Measurements from ENCODE around the gene MCTP1.

MCTP1 gene

DNA sequence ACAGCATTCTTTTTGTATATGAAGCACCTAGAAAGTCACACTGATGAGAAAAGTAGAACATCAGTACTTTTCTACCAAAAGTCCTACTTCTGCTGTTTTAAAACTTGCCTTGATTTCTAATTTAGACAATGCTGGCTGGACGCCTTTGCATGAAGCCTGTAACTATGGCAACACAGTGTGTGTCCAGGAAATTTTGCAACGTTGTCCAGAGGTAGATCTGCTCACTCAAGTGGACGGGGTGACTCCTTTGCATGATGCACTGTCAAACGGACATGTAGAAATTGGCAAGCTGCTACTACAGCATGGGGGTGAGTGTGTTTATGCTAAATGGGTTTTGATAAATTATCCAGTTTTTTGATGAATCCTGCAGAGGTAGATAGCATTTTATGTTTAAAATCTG is 592.9 kb downstream of the MCTP1 start:
- H3K36me3 ChIP-seq: peaks cover 9% of the 10 kb centered on the region; the same call in 1 of the 2 replicates
- TF ChIP-seq, protein P1, sequence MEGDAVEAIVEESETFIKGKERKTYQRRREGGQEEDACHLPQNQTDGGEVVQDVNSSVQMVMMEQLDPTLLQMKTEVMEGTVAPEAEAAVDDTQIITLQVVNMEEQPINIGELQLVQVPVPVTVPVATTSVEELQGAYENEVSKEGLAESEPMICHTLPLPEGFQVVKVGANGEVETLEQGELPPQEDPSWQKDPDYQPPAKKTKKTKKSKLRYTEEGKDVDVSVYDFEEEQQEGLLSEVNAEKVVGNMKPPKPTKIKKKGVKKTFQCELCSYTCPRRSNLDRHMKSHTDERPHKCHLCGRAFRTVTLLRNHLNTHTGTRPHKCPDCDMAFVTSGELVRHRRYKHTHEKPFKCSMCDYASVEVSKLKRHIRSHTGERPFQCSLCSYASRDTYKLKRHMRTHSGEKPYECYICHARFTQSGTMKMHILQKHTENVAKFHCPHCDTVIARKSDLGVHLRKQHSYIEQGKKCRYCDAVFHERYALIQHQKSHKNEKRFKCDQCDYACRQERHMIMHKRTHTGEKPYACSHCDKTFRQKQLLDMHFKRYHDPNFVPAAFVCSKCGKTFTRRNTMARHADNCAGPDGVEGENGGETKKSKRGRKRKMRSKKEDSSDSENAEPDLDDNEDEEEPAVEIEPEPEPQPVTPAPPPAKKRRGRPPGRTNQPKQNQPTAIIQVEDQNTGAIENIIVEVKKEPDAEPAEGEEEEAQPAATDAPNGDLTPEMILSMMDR (IDR thresholded peaks at IDR 0.05; ENCODE audit: low read depth, low read length): no peak
- peaks cover 9% of the 10 kb centered on the region for H3K4me1 ChIP-seq
- DNase-seq: peak; percentile 19
- H3K27me3 ChIP-seq: no peaks in the 10 kb centered on the region
- H3K4me3 ChIP-seq (ENCODE audit: low read depth, low read length): no peak overlapping the region
- no peaks in the 10 kb centered on the region for H3K9me3 ChIP-seq

DNA sequence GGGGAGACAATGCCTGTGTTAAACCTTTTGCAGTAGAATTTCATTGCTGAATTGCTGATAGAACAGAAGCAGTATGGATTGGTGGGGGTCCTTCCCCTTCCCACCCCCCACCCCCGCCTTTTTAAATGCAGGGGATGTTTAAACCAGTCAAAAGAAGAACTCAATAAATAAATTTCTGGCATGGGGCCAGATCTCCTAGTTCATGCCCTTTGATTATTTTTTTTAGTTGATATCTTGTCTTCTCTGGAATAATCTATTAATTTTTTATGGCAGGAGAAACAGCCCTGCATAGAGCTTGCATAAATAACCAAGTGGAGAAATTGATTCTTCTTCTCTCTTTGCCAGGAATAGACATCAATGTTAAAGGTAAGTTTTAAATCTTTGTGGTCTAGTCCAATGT is 593.6 kb downstream of the MCTP1 start:
- TF ChIP-seq, protein P1 (IDR thresholded peaks at IDR 0.05; ENCODE audit: low read depth, low read length): no peak
- Histone ChIP-seq H3K27me3 (no peaks in the 10 kb centered on the region), H3K9me3 (no peaks in the 10 kb centered on the region), H3K4me1 (peaks cover 9% of the 10 kb centered on the region), H3K4me3 (ENCODE audit: low read depth, low read length) (no peak overlapping the region), H3K36me3 (peaks cover 15% of the 10 kb centered on the region; the same call in 1 of the 2 replicates)
- no peak for DNase-seq

GRCh38 chr5:94690778-94691177 is 594.1 kb downstream of the MCTP1 start:
- Histone ChIP-seq H3K27me3 (no peaks in the 10 kb centered on the region), H3K4me3 (ENCODE audit: low read depth, low read length) (no peak overlapping the region), H3K4me1 (peaks cover 9% of the 10 kb centered on the region), H3K36me3 (peaks cover 15% of the 10 kb centered on the region; the same call in 1 of the 2 replicates), H3K9me3 (no peaks in the 10 kb centered on the region)
- DNase-seq: no peak
- TF ChIP-seq, protein P1 (IDR thresholded peaks at IDR 0.05; ENCODE audit: low read depth, low read length): no peak

DNA sequence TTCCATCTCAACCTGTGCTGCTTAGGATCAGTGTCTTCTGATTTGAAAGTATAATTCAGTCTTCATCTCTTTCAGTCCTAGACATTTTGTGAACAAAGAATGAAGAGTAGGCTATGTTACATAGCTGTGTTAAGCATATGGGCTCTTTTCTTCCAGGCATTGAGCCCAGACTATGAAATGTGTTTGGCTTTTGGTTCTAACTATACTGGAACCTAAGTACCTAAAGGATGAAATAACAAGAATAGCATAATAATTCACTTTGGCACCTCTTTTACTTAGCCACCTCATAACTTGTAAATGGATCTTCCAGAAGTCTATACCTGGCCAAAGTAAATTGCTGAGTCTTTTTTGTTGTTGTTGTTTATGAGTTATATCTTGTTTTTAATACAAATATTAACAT is 595.0 kb downstream of the MCTP1 start:
- no peaks in the 10 kb centered on the region for H3K27me3 ChIP-seq
- peaks cover 15% of the 10 kb centered on the region; the same call in 1 of the 2 replicates for H3K36me3 ChIP-seq
- H3K4me1 ChIP-seq: peaks cover 9% of the 10 kb centered on the region
- TF ChIP-seq, protein P1 (IDR thresholded peaks at IDR 0.05; ENCODE audit: low read depth, low read length): no peak
- DNase-seq: no peak
- no peaks in the 10 kb centered on the region for H3K9me3 ChIP-seq
- H3K4me3 ChIP-seq (ENCODE audit: low read depth, low read length): no peak overlapping the region

DNA sequence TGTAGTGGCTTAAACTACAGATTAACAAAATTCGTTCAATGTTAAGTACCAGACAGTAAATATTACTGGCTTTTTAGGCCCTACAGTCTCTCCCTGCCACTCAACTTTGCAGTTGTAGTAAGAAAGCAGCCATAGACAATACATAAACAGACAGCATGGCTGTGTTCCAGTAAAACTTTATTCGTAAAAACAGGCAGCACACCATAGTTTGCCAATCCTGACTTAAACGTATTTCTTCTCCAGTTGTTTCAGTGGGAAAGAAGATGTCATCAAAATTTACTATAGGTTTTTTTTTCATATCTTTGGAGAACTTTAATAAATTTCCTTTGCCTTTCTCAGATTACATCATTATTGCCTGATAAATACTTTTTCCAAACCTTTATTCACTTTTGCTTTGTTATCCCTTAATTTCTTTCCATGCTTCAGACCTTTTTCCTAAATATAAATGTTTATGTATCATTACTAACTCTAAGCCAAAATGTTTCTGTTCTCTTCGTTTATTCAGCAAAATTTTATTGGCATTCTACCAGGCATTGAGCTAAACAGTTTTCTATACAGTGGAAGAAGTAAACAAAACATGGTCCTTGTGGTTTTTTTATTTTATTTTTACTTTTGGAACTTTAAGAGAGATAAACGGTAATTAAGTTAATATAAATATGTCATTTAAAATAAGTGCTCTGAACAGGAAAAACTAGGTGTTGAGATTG is 601.9 kb downstream of the MCTP1 start:
- Histone ChIP-seq H3K9me3 (no peaks in the 10 kb centered on the region), H3K4me1 (no peaks in the 10 kb centered on the region), H3K36me3 (peaks cover 15% of the 10 kb centered on the region; the same call in 1 of the 2 replicates), H3K4me3 (ENCODE audit: low read depth, low read length) (no peak overlapping the region), H3K27me3 (no peaks in the 10 kb centered on the region)
- no peak for DNase-seq
- TF ChIP-seq, protein P1 (IDR thresholded peaks at IDR 0.05; ENCODE audit: low read depth, low read length): no peak

GRCh38 chr5:94675965-94676618 is 608.8 kb downstream of the MCTP1 start:
- Histone ChIP-seq H3K36me3 (peaks cover 3% of the 10 kb centered on the region; the same call in 1 of the 2 replicates), H3K27me3 (no peaks in the 10 kb centered on the region), H3K4me3 (ENCODE audit: low read depth, low read length) (no peak overlapping the region), H3K9me3 (no peaks in the 10 kb centered on the region), H3K4me1 (peaks cover 2% of the 10 kb centered on the region; the same call in 1 of the 2 replicates)
- DNase-seq: no peak
- TF ChIP-seq, protein P1 (IDR thresholded peaks at IDR 0.05; ENCODE audit: low read depth, low read length): no peak

Data from BE2C (cell line).